Endothelial cell of umbilical vein (primary cell): ENCODE measurements around the gene SERPINA9. TPM values are rescaled to one million over a fixed set of nuclear protein-coding genes. Genes with fewer than 3 reads are reported as not detected.

Experiments
- BruUV-seq: library from RNA; stranded (reverse); fragments of 400-500 nt; replicated peaks from 2 replicates; lab custom pipeline; 2021; lab: Mats Ljungman, UMichigan
- CTCF ChIA-PET: fragments of 300-600, 350-600 bp; sonication (Branson Sonifier 250); formaldehyde crosslinking; loops from one replicate; lab custom pipeline; 2021; ENCODE audit warnings: antibody characterized with exemption, inconsistent platforms; lab: Charles Lee
- POLR2A ChIA-PET: fragments of 300-600, 350-600 bp; sonication (Branson Sonifier 250); formaldehyde crosslinking; loops from one replicate; lab custom pipeline; 2021; ENCODE audit warnings: antibody characterized with exemption, inconsistent platforms; lab: Charles Lee
- DNase-seq: peaks from one replicate; pipeline ENCODE4 v3.0.0-alpha.2; 2011; ENCODE audit warnings: low read depth, low spot score
- FAIRE-seq: peaks from 2 replicates; lab custom pipeline; 2011; peaks lifted over from hg19 to GRCh38; lab: Jason Lieb, UNC
- H2AFZ ChIP-seq: 2 replicates; pipeline ENCODE4 v1.6.0; 2012; ENCODE audit warnings: low read depth, low read length, control low read depth, inconsistent platforms
- H3K27ac ChIP-seq: 2 replicates; pipeline ENCODE4 v1.5.1; 2011; ENCODE audit warnings: low read depth, mild to moderate bottlenecking, control low read depth, low read length, moderate library complexity; ENCODE audit not compliant: insufficient read depth
- H3K27me3 ChIP-seq, 2 experiments: 2 replicates each; pipeline versions ENCODE4 v1.6.0 to v1.6.1; 2011; ENCODE audit warnings: low read length in 2 of 2, mixed read lengths in 1 of 2; ENCODE audit not compliant: control insufficient read depth in 2 of 2, insufficient read depth in 2 of 2
- H3K36me3 ChIP-seq, 2 experiments: 2 replicates in 1 of 2; 3 replicates in 1 of 2; pipeline ENCODE4 v1.5.1; 2011; ENCODE audit warnings: low read length in 2 of 2, mild to moderate bottlenecking in 1 of 2, moderate library complexity in 1 of 2; ENCODE audit not compliant: control insufficient read depth in 2 of 2, insufficient read depth in 2 of 2; ENCODE audit errors: extremely low read depth in 1 of 2
- H3K4me1 ChIP-seq: 3 replicates; pipeline ENCODE4 v1.5.1; 2011; ENCODE audit warnings: mild to moderate bottlenecking, low read length; ENCODE audit not compliant: control insufficient read depth, insufficient read depth; ENCODE audit errors: extremely low read depth
- H3K4me2 ChIP-seq: 2 replicates; pipeline ENCODE4 v1.6.1; 2011; ENCODE audit warnings: low read length, control low read depth, mixed read lengths; ENCODE audit not compliant: insufficient read depth
- H3K4me3 ChIP-seq, 3 experiments: fragments of 200-600 bp in 1 of 3; sonication (generic), shearing (Covaris generic) in 1 of 3; replicated peaks in 1 of 3; 2 replicates each; pipeline ENCODE4 v1.5.1; 2011 to 2016; ENCODE audit warnings: control low read depth in 3 of 3, low read length in 3 of 3, mild to moderate bottlenecking in 2 of 3, inconsistent platforms in 1 of 3, low read depth in 1 of 3, moderate library complexity in 1 of 3; ENCODE audit not compliant: insufficient read depth in 1 of 3
- H3K79me2 ChIP-seq: 2 replicates; pipeline ENCODE4 v1.6.0; 2012; ENCODE audit warnings: low read length, inconsistent platforms; ENCODE audit not compliant: control insufficient read depth, insufficient read depth
- H3K9ac ChIP-seq: replicated peaks from 2 replicates; pipeline ENCODE3; 2011; ENCODE audit warnings: low read length, control low read depth; ENCODE audit not compliant: insufficient read depth; ENCODE audit errors: extremely low read depth
- H3K9me1 ChIP-seq: replicated peaks from 3 replicates; pipeline ENCODE4 v1.6.0; 2011; ENCODE audit warnings: mild to moderate bottlenecking, low read length; ENCODE audit not compliant: control insufficient read depth, insufficient read depth; ENCODE audit errors: extremely low read depth
- H3K9me3 ChIP-seq: replicated peaks from 2 replicates; pipeline ENCODE4 v1.5.1; 2012; ENCODE audit warnings: low read length, inconsistent platforms; ENCODE audit not compliant: control insufficient read depth, insufficient read depth
- H4K20me1 ChIP-seq: replicated peaks from 2 replicates; pipeline ENCODE3; 2011; ENCODE audit warnings: mild to moderate bottlenecking, low read length; ENCODE audit not compliant: control insufficient read depth, insufficient read depth; ENCODE audit errors: extremely low read depth
- CTCF ChIP-seq, 2 donors: IDR thresholded peaks; 1 replicate in 1 of 2; 2 replicates in 1 of 2; pipeline ENCODE4 v1.5.1; 2011; ENCODE audit warnings: low read length in 2 of 2, mild to moderate bottlenecking in 2 of 2, moderate library complexity in 2 of 2, control low read depth in 1 of 2, inconsistent platforms in 1 of 2, low read depth in 1 of 2; ENCODE audit not compliant: insufficient read depth in 1 of 2; ENCODE audit errors: extremely low read depth in 1 of 2
- EZH2 ChIP-seq: IDR thresholded peaks from 2 replicates; pipeline ENCODE4 v1.6.1; 2012; ENCODE audit warnings: borderline replicate concordance, low read depth, mild to moderate bottlenecking, moderate library complexity, low read length, inconsistent platforms; ENCODE audit not compliant: severe bottlenecking
- GATA2 ChIP-seq: IDR thresholded peaks from 2 replicates; pipeline ENCODE4 v1.7.0; 2011; ENCODE audit warnings: low read depth, mild to moderate bottlenecking, moderate library complexity, mixed read lengths, low read length; ENCODE audit not compliant: insufficient read length, insufficient read depth
- JUN ChIP-seq: IDR thresholded peaks from 2 replicates; pipeline ENCODE4 v1.6.1; 2011; ENCODE audit warnings: borderline replicate concordance, low read depth; ENCODE audit not compliant: insufficient read length, insufficient read depth
- MAX ChIP-seq: IDR thresholded peaks from 2 replicates; pipeline ENCODE4 v1.6.1; 2011; ENCODE audit not compliant: insufficient read depth, insufficient read length
- MYC ChIP-seq: IDR thresholded peaks from one replicate; pipeline ENCODE4 v1.6.1; 2011; ENCODE audit warnings: mild to moderate bottlenecking, low read depth, low read length
- POLR2A ChIP-seq: IDR thresholded peaks from 2 replicates; pipeline ENCODE4 v1.6.1; 2012; ENCODE audit warnings: low read depth, mild to moderate bottlenecking, control low read depth, low read length
- POLR2AphosphoS5 ChIP-seq: IDR thresholded peaks from 2 replicates; pipeline ENCODE4 v1.6.1; 2012; ENCODE audit warnings: low read depth, mild to moderate bottlenecking, control low read depth, low read length, moderate library complexity; ENCODE audit not compliant: insufficient read depth
- dilution Hi-C: fragments of 300-500 bp; cut with MboI; formaldehyde crosslinking; loops from one replicate; pipeline ENCODE4 v1.15.0; 2019; ENCODE audit warnings: low sequenced_read_pairs; ENCODE audit not compliant: extremely low pct_ligation_motif_present
- intact Hi-C: fragments of 100-400 bp; cut with micrococcal nuclease; formaldehyde crosslinking; loops from one replicate; pipeline ENCODE4 v1.10.0; 2022
- polyA plus RNA-seq, 4 experiments: library from polyadenylated mRNA; depleted of rRNA in 3 of 4; stranded (reverse) in 3 of 4; unstranded in 1 of 4; fragments of >200 nt; gene quantifications; 2 replicates each; pipeline versions ENCODE4 v1.2.1 to v1.2.3, GENCODE V29; 2011 to 2012; ENCODE audit warnings: missing spikeins in 1 of 4
- total RNA-seq: library from RNA; stranded (reverse); gene quantifications from 2 replicates; pipeline ENCODE4 v1.2.3, GENCODE V29; 2021

Gene SERPINA9
- total and polyA plus RNA-seq, 2 donors (not counting 3 experiments of a cell fraction or from before 2014, with no cell fraction given): not detected

GRCh38 chr14:94447206-94447605 lies 28.8 kb downstream of the SERPINA9 start:
- H3K9me3 ChIP-seq: no peaks in the 10 kb centered on the region
- H3K36me3 ChIP-seq: no peaks in the 10 kb centered on the region
- H4K20me1 ChIP-seq: no peaks in the 10 kb centered on the region
- no peak for FAIRE-seq
- ChIA-PET CTCF (interaction anchor here (0.9 kb wide), 1 partner anchor 13 kb away, joined by 3 read pairs; no protein-coding TSS in a partner anchor), POLR2A (no interaction called here)
- H2AFZ ChIP-seq: no peak overlapping the region
- dilution Hi-C loops: no loop called here
- TF ChIP-seq GATA2: no peak
- TF ChIP-seq JUN: no peak
- TF ChIP-seq MAX: no peak
- TF ChIP-seq CTCF (IDR thresholded peaks at IDR 0.05; ENCODE audit: extremely low read depth in 1 of 2, insufficient read depth in 1 of 2, low read depth in 1 of 2, low read length in 2 of 2): no peak
- TF ChIP-seq POLR2AphosphoS5: no peak
- no peak overlapping the region for H3K9ac ChIP-seq
- no TSS peak for BruUV-seq
- H3K4me1 ChIP-seq: no peaks in the 10 kb centered on the region
- no peaks in the 10 kb centered on the region for H3K9me1 ChIP-seq
- no peak for DNase-seq
- H3K4me3 ChIP-seq: no peak overlapping the region
- no peaks in the 10 kb centered on the region for H3K27me3 ChIP-seq
- H3K4me2 ChIP-seq: no peak overlapping the region
- intact Hi-C loops: no loop called here
- H3K79me2 ChIP-seq: no peaks in the 10 kb centered on the region
- H3K27ac ChIP-seq: no peak overlapping the region

GRCh38 chr14:94446126-94446525 lies 29.9 kb downstream of the SERPINA9 start:
- no TSS peak for BruUV-seq
- CTCF ChIA-PET: interaction anchor here (1.7 kb wide), 1 partner anchor 23 kb away, joined by 5 read pairs; no protein-coding TSS in a partner anchor

More at GRCh38 chr14:94446126-94446525, 29.9 kb downstream of the SERPINA9 start:
- no peaks in the 10 kb centered on the region for H3K79me2 ChIP-seq
- no peaks in the 10 kb centered on the region for H3K9me1 ChIP-seq
- no peaks in the 10 kb centered on the region for H4K20me1 ChIP-seq
- no peaks in the 10 kb centered on the region for H3K27me3 ChIP-seq
- DNase-seq (no peak), FAIRE-seq (no peak)
- TF ChIP-seq MAX: no peak
- TF ChIP-seq POLR2A: no peak
- no peak for TF ChIP-seq GATA2
- TF ChIP-seq JUN: no peak
- no peak for TF ChIP-seq POLR2AphosphoS5
- no peak for TF ChIP-seq EZH2
- TF ChIP-seq CTCF (IDR thresholded peaks at IDR 0.05; ENCODE audit: extremely low read depth in 1 of 2, insufficient read depth in 1 of 2, low read depth in 1 of 2, low read length in 2 of 2): no peak
- TF ChIP-seq MYC: no peak
- H3K36me3 ChIP-seq: no peaks in the 10 kb centered on the region
- no peaks in the 10 kb centered on the region for H3K4me1 ChIP-seq
- no peak overlapping the region for H2AFZ ChIP-seq
- POLR2A ChIA-PET: no interaction called here
- no peak overlapping the region for H3K4me3 ChIP-seq
- no peak overlapping the region for H3K9ac ChIP-seq
- no peak overlapping the region for H3K27ac ChIP-seq
- H3K4me2 ChIP-seq: no peak overlapping the region
- dilution Hi-C loops (no loop called here), intact Hi-C loops (no loop called here)
- H3K9me3 ChIP-seq: no peaks in the 10 kb centered on the region
